ENCODE data around the gene HIPK2. TPM values are rescaled to one million over a fixed set of nuclear protein-coding genes. Genes with fewer than 3 reads are reported as not detected.

HIPK2 gene
- total RNA-seq, 1 experiment from 2014 or later, result 30.7 TPM

GRCh38 chr7:139747662-139748372 lies 30.0 kb downstream of the HIPK2 start:
- peaks cover 14% of the 10 kb centered on the region for H3K4me1 ChIP-seq (ENCODE audit: insufficient read depth, low read length, poor library complexity, severe bottlenecking)
- no peaks in the 10 kb centered on the region for H3K9me3 ChIP-seq (ENCODE audit: low read depth, low read length, poor library complexity, severe bottlenecking)
- no peaks in the 10 kb centered on the region for H3K36me3 ChIP-seq (ENCODE audit: insufficient read depth, low read length, poor library complexity, severe bottlenecking)
- H3K4me3 ChIP-seq (ENCODE audit: low read depth, low read length, poor library complexity, severe bottlenecking), result no peak overlapping the region
- BruUV-seq (replicated peaks), result no TSS peak
- ChIA-PET POLR2A (ENCODE audit: low non-redundant PET) (no interaction called here), CTCF (no interaction called here)
- no peak overlapping the region for H3K27ac ChIP-seq (ENCODE audit: low read depth, low read length, poor library complexity, severe bottlenecking)
- TF ChIP-seq EZH2 (IDR thresholded peaks at IDR 0.05; ENCODE audit: borderline replicate concordance, low read depth, low read length, poor library complexity, severe bottlenecking), result no peak
- TF ChIP-seq CTCF (conservative IDR thresholded peaks at IDR 0.05; ENCODE audit: low read depth, low read length), result no peak
- intact Hi-C loops (cut with micrococcal nuclease; ENCODE audit: unreplicated experiment), result no loop called here
- H3K27me3 ChIP-seq (replicated peaks; ENCODE audit: insufficient read depth, low read depth, low read length, poor library complexity), result no peaks in the 10 kb centered on the region
- no peak for DNase-seq (ENCODE audit: low spot score)

- POLR2A ChIA-PET (ENCODE audit: low non-redundant PET), result no interaction called here
- DNase-seq (ENCODE audit: low spot score), result no peak
- BruUV-seq (replicated peaks), result no TSS peak
Measured at GRCh38 chr7:139746652-139747051, 31.1 kb downstream of the HIPK2 start.

GRCh38 chr7:139745678-139746143 lies 32.1 kb downstream of the HIPK2 start:
- Histone ChIP-seq H3K27ac (ENCODE audit: low read depth, low read length, poor library complexity, severe bottlenecking) (no peak overlapping the region), H3K9me3 (ENCODE audit: low read depth, low read length, poor library complexity, severe bottlenecking) (no peaks in the 10 kb centered on the region), H3K4me1 (ENCODE audit: insufficient read depth, low read length, poor library complexity, severe bottlenecking) (peaks cover 14% of the 10 kb centered on the region), H3K4me3 (ENCODE audit: low read depth, low read length, poor library complexity, severe bottlenecking) (no peak overlapping the region), H3K36me3 (ENCODE audit: insufficient read depth, low read length, poor library complexity, severe bottlenecking) (no peaks in the 10 kb centered on the region), H3K27me3 (replicated peaks; ENCODE audit: insufficient read depth, low read depth, low read length, poor library complexity) (no peaks in the 10 kb centered on the region)
- ChIA-PET POLR2A (ENCODE audit: low non-redundant PET) (no interaction called here), CTCF (interaction anchor here (1.0 kb wide), 1 partner anchor 100 kb away, joined by 3 read pairs; no protein-coding TSS in a partner anchor)
- no TSS peak for BruUV-seq (replicated peaks)
- no peak for TF ChIP-seq CTCF (conservative IDR thresholded peaks at IDR 0.05; ENCODE audit: low read depth, low read length)
- TF ChIP-seq EZH2 (IDR thresholded peaks at IDR 0.05; ENCODE audit: borderline replicate concordance, low read depth, low read length, poor library complexity, severe bottlenecking), result no peak
- DNase-seq (ENCODE audit: low spot score), result no peak
- intact Hi-C loops (cut with micrococcal nuclease; ENCODE audit: unreplicated experiment), result loop anchor here (2.0 kb wide), 1 partner anchor 21 kb away; no protein-coding TSS in a partner anchor

More at GRCh38 chr7:139746652-139747051, 31.1 kb downstream of the HIPK2 start:
- H3K4me1 ChIP-seq (ENCODE audit: insufficient read depth, low read length, poor library complexity, severe bottlenecking), result peaks cover 14% of the 10 kb centered on the region
- no peaks in the 10 kb centered on the region for H3K27me3 ChIP-seq (replicated peaks; ENCODE audit: insufficient read depth, low read depth, low read length, poor library complexity)
- no peak for TF ChIP-seq EZH2 (IDR thresholded peaks at IDR 0.05; ENCODE audit: borderline replicate concordance, low read depth, low read length, poor library complexity, severe bottlenecking)
- TF ChIP-seq CTCF (conservative IDR thresholded peaks at IDR 0.05; ENCODE audit: low read depth, low read length), result no peak
- H3K9me3 ChIP-seq (ENCODE audit: low read depth, low read length, poor library complexity, severe bottlenecking), result no peaks in the 10 kb centered on the region
- no peak overlapping the region for H3K4me3 ChIP-seq (ENCODE audit: low read depth, low read length, poor library complexity, severe bottlenecking)
- no peak overlapping the region for H3K27ac ChIP-seq (ENCODE audit: low read depth, low read length, poor library complexity, severe bottlenecking)
- intact Hi-C loops (cut with micrococcal nuclease; ENCODE audit: unreplicated experiment), result no loop called here
- no peaks in the 10 kb centered on the region for H3K36me3 ChIP-seq (ENCODE audit: insufficient read depth, low read length, poor library complexity, severe bottlenecking)
- CTCF ChIA-PET, result interaction anchor here (1.0 kb wide), 1 partner anchor 101 kb away, joined by 3 read pairs; no protein-coding TSS in a partner anchor
